K562 (cell line): ENCODE measurements around the gene PDCD5. TPM values are rescaled to one million over a fixed set of nuclear protein-coding genes. Genes with fewer than 3 reads are reported as not detected.
A peak's percentile ranks its signal among the peaks of the same experiment; 100 is the strongest.

Source experiments
- ARID2 ChIP-seq: fragments of 450-650 bp; IDR thresholded peaks from 2 replicates; pipeline ENCODE4 v1.6.1; 2017; ENCODE audit warnings: antibody characterized with exemption, mild to moderate bottlenecking
- ATF3 ChIP-seq, 2 experiments: fragments of 450-650 bp in 1 of 2; sonication (generic) in 1 of 2; formaldehyde crosslinking in 1 of 2; IDR thresholded peaks in 1 of 2; conservative IDR thresholded peaks in 1 of 2; 2 replicates each; pipeline versions ENCODE4 v1.6.1 to v1.8.1; 2016 to 2023; ENCODE audit warnings: mild to moderate bottlenecking in 2 of 2, moderate library complexity in 2 of 2, inconsistent platforms in 1 of 2, missing genetic modification reagents in 1 of 2
- BCLAF1 ChIP-seq, 2 experiments: fragments of 450-650 bp in 1 of 2; IDR thresholded peaks; 2 replicates each; pipeline ENCODE4 v1.6.1; 2011 to 2017; ENCODE audit warnings: low read depth in 2 of 2, antibody characterized with exemption in 1 of 2, borderline replicate concordance in 1 of 2, low read length in 1 of 2, mild to moderate bottlenecking in 1 of 2, mixed read lengths in 1 of 2; ENCODE audit not compliant: control insufficient read depth in 1 of 2
- BRF2 ChIP-seq: IDR thresholded peaks from 3 replicates; pipeline ENCODE4 v1.6.1; 2011; ENCODE audit warnings: borderline replicate concordance, mild to moderate bottlenecking; ENCODE audit not compliant: insufficient read length, insufficient read depth
- E2F4 ChIP-seq: sonication (generic); formaldehyde crosslinking; IDR thresholded peaks from 2 replicates; pipeline ENCODE4 v1.8.0; 2022; ENCODE audit warnings: mild to moderate bottlenecking, low read depth, missing genetic modification reagents
- ETV6 ChIP-seq, 3 experiments: fragments of 150-350 bp in 1 of 3; sonication (generic) in 1 of 3; formaldehyde crosslinking in 1 of 3; IDR thresholded peaks; 2 replicates each; pipeline versions ENCODE4 v1.6.1 to v1.8.0; 2014 to 2022; ENCODE audit warnings: borderline replicate concordance in 2 of 3, low read depth in 2 of 3, antibody characterized with exemption in 1 of 3, low read length in 1 of 3, mild to moderate bottlenecking in 1 of 3, missing genetic modification reagents in 1 of 3
- EZH2 ChIP-seq: IDR thresholded peaks from 2 replicates; pipeline ENCODE4 v1.6.1; 2012; ENCODE audit warnings: low read depth, mild to moderate bottlenecking, inconsistent platforms, low read length, borderline replicate concordance
- GATAD2B ChIP-seq: fragments of 450-650 bp; IDR thresholded peaks from 2 replicates; pipeline ENCODE4 v1.6.1; 2017; ENCODE audit warnings: mild to moderate bottlenecking, borderline replicate concordance
- KAT2B ChIP-seq: IDR thresholded peaks from one replicate; pipeline ENCODE4 v1.6.1; 2012; ENCODE audit warnings: low read depth, mild to moderate bottlenecking, control low read depth, inconsistent platforms, low read length, moderate library complexity
- LCOR ChIP-seq: sonication (generic); formaldehyde crosslinking; IDR thresholded peaks from 2 replicates; pipeline ENCODE4 v1.8.0; 2022; ENCODE audit warnings: mild to moderate bottlenecking, missing genetic modification reagents
- MAX ChIP-seq: sonication (generic); formaldehyde crosslinking; IDR thresholded peaks from 2 replicates; pipeline ENCODE4 v1.9.0; 2022; ENCODE audit warnings: mild to moderate bottlenecking, missing genetic modification reagents
- MTA1 ChIP-seq: fragments of 450-650 bp; IDR thresholded peaks from 2 replicates; pipeline ENCODE4 v1.6.1; 2017; ENCODE audit warnings: borderline replicate concordance
- NFIX ChIP-seq: fragments of 250-450 bp; sonication (Bioruptor Pico); IDR thresholded peaks from 2 replicates; pipeline ENCODE4 v1.4.0; 2020; ENCODE audit warnings: low read depth, mild to moderate bottlenecking, moderate library complexity
- TCF15 ChIP-seq: fragments of 250-450 bp; sonication (Bioruptor Pico); IDR thresholded peaks from 2 replicates; pipeline ENCODE4 v1.8.0; 2022; ENCODE audit warnings: moderate library complexity, mild to moderate bottlenecking, inconsistent platforms
- VEZF1 ChIP-seq: fragments of 200-800 bp; sonication (Bioruptor generic); IDR thresholded peaks from 2 replicates; pipeline ENCODE4 v1.6.1; 2017; ENCODE audit warnings: missing genetic modification characterization, missing compliant biosample characterization
- polyA plus RNA-seq, 8 experiments: library from polyadenylated mRNA; depleted of rRNA in 4 of 8; stranded (reverse) in 5 of 8; unstranded in 3 of 8; fragments of >200 nt; fragmentation: Nextera tagmentation in 2 of 8; fragmentation: Illumina TruSeq in 1 of 8; extraction: Ambion mirVana in 2 of 8; extraction: Trizol in 1 of 8; gene quantifications; 2 replicates each; pipeline versions ENCODE4 v1.2.1 to v1.2.3, GENCODE V29; 2011 to 2014; ENCODE audit warnings: inconsistent platforms in 1 of 8, missing spikeins in 1 of 8
- total RNA-seq, 7 experiments: library from RNA; depleted of rRNA in 6 of 7; stranded (reverse); fragments of >200 nt in 6 of 7; fragmentation: Illumina TruSeq in 2 of 7; extraction: Trizol in 2 of 7; gene quantifications; 2 replicates each; pipeline versions ENCODE4 v1.2.1 to v1.2.3, GENCODE V29; 2011 to 2021; ENCODE audit warnings: low replicate concordance in 1 of 7

PDCD5 gene
- total and polyA plus RNA-seq, 9 of the 15 experiments (the other 6 are each of a cell fraction or from before 2014, with no cell fraction given) = 122 to 322 (median 269) TPM

GRCh38 chr19:32580901-32581704 lies at the start of gene PDCD5 (continued):
- TF ChIP-seq MAX (peak; percentile 94), E2F4 (CRISPR knock-in tag) (no peak), EZH2 (no peak), KAT2B (no peak), GATAD2B (no peak; the same call in 1 of the 2 replicates), LCOR (no peak), BRF2 (no peak), MTA1 (no peak), TCF15 (CRISPR knock-in tag) (no peak), VEZF1 (peak; percentile 88), NFIX (CRISPR knock-in tag) (no peak), ATF3 (IDR thresholded peaks at IDR 0.05) (no peak), ATF3 (CRISPR knock-in tag; conservative IDR thresholded peaks at IDR 0.05) (no peak), BCLAF1 (IDR thresholded peaks at IDR 0.05; ENCODE audit: borderline replicate concordance in 1 of 2, control insufficient read depth in 1 of 2, low read depth in 2 of 2, low read length in 1 of 2) (no peak), ETV6 (IDR thresholded peaks at IDR 0.05; ENCODE audit: borderline replicate concordance in 1 of 2, low read depth in 2 of 2, low read length in 1 of 2) (no peak), ETV6 (CRISPR knock-in tag; IDR thresholded peaks at IDR 0.05; ENCODE audit: borderline replicate concordance) (0 out of 2 replicates have a peak, but pooled peaks have one; percentile 35), ARID2 (no peak)
